MCF 10A (cell line): Measurements from ENCODE around the gene COL20A1. TPM values are rescaled to one million over a fixed set of nuclear protein-coding genes. Genes with fewer than 3 reads are reported as not detected.

Source experiments
- BruUV-seq: library from RNA; stranded (reverse); fragments of 400-500 nt; replicated peaks from 2 replicates; lab custom pipeline; 2021; lab: Mats Ljungman, UMichigan
- CTCF ChIA-PET: fragments of 300-600 bp; sonication (Branson Sonifier 250); formaldehyde crosslinking; extraction: SDS; loops from one replicate; lab custom pipeline; 2021; ENCODE audit warnings: antibody characterized with exemption, inconsistent platforms; lab: Yijun Ruan, JAX
- POLR2A ChIA-PET: fragments of 300-600, 350-650 bp; sonication (Branson Sonifier 250); formaldehyde crosslinking; extraction: SDS; loops from one replicate; lab custom pipeline; 2020; ENCODE audit warnings: antibody characterized with exemption, inconsistent platforms; lab: Yijun Ruan, JAX
- DNase-seq: peaks from one replicate; pipeline ENCODE4 v3.0.0-alpha.2; 2018; ENCODE audit not compliant: unreplicated experiment
- H3K27ac Mint-ChIP-seq: one replicate; pipeline ENCODE4 v1.8.0; 2022; ENCODE audit warnings: mild to moderate bottlenecking, low read depth, mixed read lengths; ENCODE audit not compliant: unreplicated experiment
- H3K27me3 Mint-ChIP-seq: one replicate; pipeline ENCODE4 v1.8.0; 2022; ENCODE audit warnings: mixed read lengths; ENCODE audit not compliant: insufficient read depth, unreplicated experiment
- H3K36me3 Mint-ChIP-seq: one replicate; pipeline ENCODE4 v1.8.0; 2022; ENCODE audit warnings: mild to moderate bottlenecking, moderate library complexity, mixed read lengths; ENCODE audit not compliant: insufficient read depth, unreplicated experiment
- H3K4me1 Mint-ChIP-seq: one replicate; pipeline ENCODE4 v1.8.0; 2022; ENCODE audit warnings: mixed read lengths; ENCODE audit not compliant: insufficient read depth, unreplicated experiment
- H3K4me3 Mint-ChIP-seq: one replicate; pipeline ENCODE4 v1.8.0; 2022; ENCODE audit warnings: mild to moderate bottlenecking, moderate library complexity, mixed read lengths; ENCODE audit not compliant: unreplicated experiment
- H3K9me3 Mint-ChIP-seq: one replicate; pipeline ENCODE4 v1.8.0; 2022; ENCODE audit warnings: mixed read lengths; ENCODE audit not compliant: unreplicated experiment
- CTCF ChIP-seq: fragments of 200-600 bp; IDR thresholded peaks from one replicate; pipeline ENCODE4 v1.8.0; 2022; ENCODE audit warnings: antibody characterized with exemption, mild to moderate bottlenecking; ENCODE audit not compliant: unreplicated experiment
- intact Hi-C: fragments of 100-400 bp; cut with micrococcal nuclease; formaldehyde crosslinking; loops from 2 replicates; pipeline ENCODE4 v1.14.1; 2022
- total RNA-seq: library from RNA; stranded (reverse); gene quantifications from 2 replicates; pipeline ENCODE4 v1.2.3, GENCODE V29; 2022

COL20A1 gene
- total RNA-seq, 1 experiment from 2014 or later: 0.14 TPM

- no peak overlapping the region for H3K27ac Mint-ChIP-seq
- no peak for DNase-seq
- intact Hi-C loops: no loop called here
- no peak for TF ChIP-seq CTCF
- BruUV-seq: no TSS peak
- H3K27me3 Mint-ChIP-seq: no peaks in the 10 kb centered on the region
- ChIA-PET POLR2A (interaction anchor here (3.7 kb wide), 1 partner anchor 12 kb away, joined by 9 read pairs; the partner anchor contains the start of gene ARFGAP1), CTCF (interaction anchor here (2.0 kb wide), 1 partner anchor 26 kb away, joined by 5 read pairs; no protein-coding TSS in a partner anchor)
- H3K4me1 Mint-ChIP-seq: no peaks in the 10 kb centered on the region
- H3K9me3 Mint-ChIP-seq: no peaks in the 10 kb centered on the region
- H3K4me3 Mint-ChIP-seq: no peak overlapping the region
- H3K36me3 Mint-ChIP-seq: peaks cover 33% of the 10 kb centered on the region
These were observed 9.4 kb upstream of the COL20A1 start for GRCh38 chr20:63283397-63284082.

- CTCF ChIA-PET: interaction anchor here (1.5 kb wide), 1 partner anchor 11 kb away, joined by 3 read pairs; no protein-coding TSS in a partner anchor
- intact Hi-C loops: no loop called here
- no peak overlapping the region for H3K4me3 Mint-ChIP-seq
These were observed 8.9 kb upstream of the COL20A1 start for GRCh38 chr20:63284083-63284440.

GRCh38 chr20:63284544-63284949, 8.4 kb upstream of the COL20A1 start:
- BruUV-seq: no TSS peak
- ChIA-PET CTCF (interaction anchor here (0.6 to 1.5 kb wide), 2 partner anchors 10 to 214 kb away, joined by 3 read pairs; no protein-coding TSS in a partner anchor), POLR2A (interaction anchor here (0.8 kb wide), 1 partner anchor 12 kb away, joined by 4 read pairs; the partner anchor contains the start of gene ARFGAP1)
- intact Hi-C loops: no loop called here
- no peak for TF ChIP-seq CTCF
- DNase-seq: no peak
- Mint-ChIP-seq H3K27ac (no peak overlapping the region), H3K27me3 (no peaks in the 10 kb centered on the region), H3K9me3 (no peaks in the 10 kb centered on the region), H3K4me3 (no peak overlapping the region), H3K4me1 (no peaks in the 10 kb centered on the region), H3K36me3 (peaks cover 34% of the 10 kb centered on the region)

More at GRCh38 chr20:63284083-63284440, 8.9 kb upstream of the COL20A1 start:
- H3K27ac Mint-ChIP-seq: no peak overlapping the region
- no TSS peak for BruUV-seq
- H3K27me3 Mint-ChIP-seq: no peaks in the 10 kb centered on the region
- DNase-seq: no peak
- H3K4me1 Mint-ChIP-seq: no peaks in the 10 kb centered on the region
- TF ChIP-seq CTCF: no peak
- POLR2A ChIA-PET: interaction anchor here (0.8 kb wide), 1 partner anchor 11 kb away, joined by 4 read pairs; the partner anchor contains the start of gene ARFGAP1
- no peaks in the 10 kb centered on the region for H3K9me3 Mint-ChIP-seq
- H3K36me3 Mint-ChIP-seq: peaks cover 33% of the 10 kb centered on the region

- H3K4me3 Mint-ChIP-seq: no peak overlapping the region
- no peak overlapping the region for H3K27ac Mint-ChIP-seq
- peaks cover 38% of the 10 kb centered on the region for H3K36me3 Mint-ChIP-seq
- no peak for TF ChIP-seq CTCF
- H3K9me3 Mint-ChIP-seq: no peaks in the 10 kb centered on the region
- intact Hi-C loops: no loop called here
- POLR2A ChIA-PET: interaction anchor here (0.8 kb wide), 1 partner anchor 12 kb away, joined by 4 read pairs; the partner anchor contains the start of gene ARFGAP1
- H3K4me1 Mint-ChIP-seq: no peaks in the 10 kb centered on the region
- CTCF ChIA-PET: interaction anchor here (0.6 to 1.5 kb wide), 3 partner anchors 10 to 1306 kb away, joined by 3 read pairs; no protein-coding TSS in a partner anchor
- BruUV-seq: no TSS peak
- no peak for DNase-seq
- no peaks in the 10 kb centered on the region for H3K27me3 Mint-ChIP-seq
These were observed 7.9 kb upstream of the COL20A1 start for GRCh38 chr20:63284981-63285524.
